HG03354 (cell line): ENCODE results near the gene KDM6A.
"Not testable (repeated sequence)": the region's sequence is repeated elsewhere in the genome, so short reads cannot be mapped to it uniquely, and the experiment has no call there.

Experiments
- ATAC-seq: cut with Tn5 transposase; IDR thresholded peaks from one replicate; pipeline ENCODE4 v1.9.1; 2021; ENCODE audit warnings: mild to moderate bottlenecking; ENCODE audit not compliant: unreplicated experiment, poor library complexity, severe bottlenecking

Gene KDM6A

GRCh38 chrX:45056428-45057145, 183.6 kb downstream of the KDM6A start:
- ATAC-seq = no peak

- not testable (repeated sequence) for ATAC-seq
Observed at GRCh38 chrX:45059906-45060305, 186.9 kb downstream of the KDM6A start.

GRCh38 chrX:45063319-45064095, 190.5 kb downstream of the KDM6A start:
- ATAC-seq = no peak

- ATAC-seq = no peak
Observed at GRCh38 chrX:45068569-45068968, 195.6 kb downstream of the KDM6A start.

GRCh38 chrX:45070116-45071007, 197.4 kb downstream of the KDM6A start:
- ATAC-seq = peak; percentile 59

- ATAC-seq = not testable (repeated sequence)
Observed at GRCh38 chrX:45073011-45073410, 200.0 kb downstream of the KDM6A start.

GRCh38 chrX:45077748-45078424, 204.9 kb downstream of the KDM6A start:
- peak; percentile 94 for ATAC-seq

GRCh38 chrX:45083314-45083713, 210.3 kb downstream of the KDM6A start:
- ATAC-seq = no peak

GRCh38 chrX:45110494-45110893, 237.5 kb downstream of the KDM6A start:
- ATAC-seq = no peak

GRCh38 chrX:45126158-45126557, 253.2 kb downstream of the KDM6A start:
- ATAC-seq = no peak

GRCh38 chrX:45128896-45129454, 256.0 kb downstream of the KDM6A start:
- no peak for ATAC-seq

- ATAC-seq = no peak
Observed at GRCh38 chrX:45133465-45133864, 260.5 kb downstream of the KDM6A start.

GRCh38 chrX:45134315-45134731, 261.3 kb downstream of the KDM6A start:
- no peak for ATAC-seq

- no peak for ATAC-seq
Observed at GRCh38 chrX:45134775-45135174, 261.8 kb downstream of the KDM6A start.

GRCh38 chrX:45135391-45136075, 262.5 kb downstream of the KDM6A start:
- not testable (repeated sequence) for ATAC-seq

- ATAC-seq = no peak
Observed at GRCh38 chrX:45137531-45137930, 264.5 kb downstream of the KDM6A start.

- ATAC-seq = no peak
Observed at GRCh38 chrX:45138525-45138924, 265.5 kb downstream of the KDM6A start.

GRCh38 chrX:45140812-45141211, 267.8 kb downstream of the KDM6A start:
- no peak for ATAC-seq

GRCh38 chrX:45142185-45142584, 269.2 kb downstream of the KDM6A start:
- no peak for ATAC-seq
